MV-4-11 (cell line): ENCODE data around the gene DSPP.
A peak's percentile ranks its signal among the peaks of the same experiment; 100 is the strongest.

Source experiments
- DNase-seq: peaks from one replicate; lab custom pipeline; 2025; lab: John Stamatoyannopoulos, UW

DSPP gene

DNA sequence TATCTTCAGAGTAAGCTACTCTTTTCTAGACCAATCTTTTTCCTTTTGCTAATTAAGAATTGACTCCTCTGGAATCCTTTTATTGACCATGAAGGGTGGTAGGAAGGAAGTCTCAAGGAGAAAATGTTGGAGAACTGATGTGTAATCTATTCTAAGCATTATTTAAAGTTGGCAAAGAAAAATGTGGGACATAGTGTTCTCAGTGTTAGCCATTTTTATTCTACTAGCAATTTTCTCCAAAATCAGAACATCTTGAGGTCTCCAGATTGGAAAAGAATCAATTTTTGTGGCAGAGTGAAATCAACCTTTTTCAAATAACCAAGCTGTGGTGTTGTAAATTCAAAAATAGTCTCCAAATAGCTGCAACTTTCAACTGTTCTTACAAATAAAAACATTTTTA is 23.3 kb downstream of the DSPP start:
- no peak for DNase-seq

DNA sequence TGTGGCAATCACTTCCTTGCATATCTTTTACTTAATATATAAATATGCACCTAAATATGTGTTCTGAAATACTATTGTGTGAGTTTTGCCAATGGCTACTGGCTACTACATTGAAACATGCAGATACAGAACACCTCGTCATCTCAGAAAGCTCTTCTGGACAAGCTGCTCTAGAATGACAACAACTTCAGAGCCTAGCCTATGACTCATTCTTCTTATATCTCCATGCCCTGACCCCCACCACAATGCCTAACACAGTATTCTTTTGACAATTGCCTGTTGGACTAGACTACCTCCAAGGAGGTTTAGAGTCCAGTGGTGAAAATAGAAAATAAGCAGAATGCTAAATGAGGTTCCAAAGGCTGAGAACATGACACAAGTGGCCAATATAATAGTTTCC is 24.1 kb downstream of the DSPP start:
- DNase-seq = no peak

DNA sequence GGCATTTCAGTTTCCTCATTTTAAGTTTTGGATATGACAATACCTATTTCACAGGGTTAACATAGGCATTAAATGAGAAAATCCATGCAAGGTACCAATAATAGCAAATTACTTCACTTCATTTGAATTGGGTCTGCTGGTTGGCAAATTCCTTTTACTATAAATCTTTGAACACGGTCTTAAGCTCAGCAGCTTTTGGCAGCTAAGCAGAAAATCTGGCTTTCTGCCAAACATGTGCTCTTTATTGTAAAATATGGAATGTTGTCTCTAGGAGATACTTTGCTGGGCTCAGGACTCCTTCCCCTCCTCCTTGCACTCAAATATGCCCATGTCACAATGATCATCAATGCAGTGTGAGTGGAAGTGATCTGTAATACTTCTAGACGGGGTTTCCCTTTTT is 24.9 kb downstream of the DSPP start:
- DNase-seq = no peak

DNA sequence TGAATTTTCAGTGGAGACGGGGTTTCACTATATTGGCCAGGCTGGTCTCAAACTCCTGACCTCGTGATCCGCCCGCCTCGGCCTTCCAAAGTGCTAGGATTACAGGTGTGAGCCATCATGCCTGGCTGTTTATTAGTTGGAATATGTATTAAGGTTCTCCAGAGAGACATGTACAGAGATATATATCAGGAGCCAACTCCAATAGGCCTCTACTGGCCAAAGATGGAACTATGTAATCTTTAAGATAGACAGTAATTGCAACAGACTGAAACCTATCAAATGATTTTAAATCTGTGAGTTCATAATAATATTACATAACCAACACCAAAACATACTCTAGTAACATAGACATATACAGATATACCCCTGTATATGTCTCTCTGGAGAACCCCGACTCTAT is 36.0 kb downstream of the DSPP start:
- no peak for DNase-seq

DNA sequence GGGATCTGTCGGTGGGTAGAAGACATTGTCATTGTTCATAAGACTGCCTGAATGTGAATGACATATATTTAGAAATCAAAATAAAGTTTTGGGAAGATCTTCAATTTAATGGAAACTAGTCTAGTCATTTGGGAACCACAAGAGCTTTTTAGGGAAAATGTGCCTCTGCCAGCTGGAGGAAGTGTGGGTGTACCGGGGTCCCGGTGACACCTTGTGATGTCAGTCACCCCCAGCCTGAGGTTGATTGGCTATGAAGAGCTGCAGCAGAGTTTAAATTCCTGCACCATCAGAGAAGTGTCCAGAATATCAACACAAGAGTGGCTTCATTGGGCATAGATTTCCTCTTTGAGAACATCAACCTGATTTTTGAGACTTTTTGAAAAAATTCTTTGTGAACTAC is 41.7 kb downstream of the DSPP start, which contains the start of gene DMP1:
Gene DMP1 (plus strand): TSS at position 301 of the 400 bp plus-strand sequence. CDS start 6,213 bp downstream, outside the sequence.
- DNase-seq = no peak

DNA sequence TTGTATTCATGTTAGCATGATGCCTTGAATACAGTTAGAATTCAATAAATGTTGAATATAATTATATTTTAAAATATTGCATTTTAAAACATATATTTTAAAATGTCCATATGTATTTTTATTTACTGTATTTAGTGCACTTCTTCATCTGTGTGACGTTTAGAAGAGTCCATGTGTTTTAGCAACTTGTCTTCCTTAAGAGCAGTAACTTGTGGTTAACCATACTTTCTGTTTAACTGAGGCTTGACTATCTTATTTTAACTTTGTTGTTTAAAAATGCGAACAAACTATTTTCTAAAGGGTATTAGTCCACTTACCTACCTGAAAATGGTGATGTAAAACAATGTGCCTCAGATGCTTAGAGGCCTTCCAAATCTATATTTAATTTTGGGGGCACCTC is 42.6 kb downstream of the DSPP start:
- DNase-seq = no peak

DNA sequence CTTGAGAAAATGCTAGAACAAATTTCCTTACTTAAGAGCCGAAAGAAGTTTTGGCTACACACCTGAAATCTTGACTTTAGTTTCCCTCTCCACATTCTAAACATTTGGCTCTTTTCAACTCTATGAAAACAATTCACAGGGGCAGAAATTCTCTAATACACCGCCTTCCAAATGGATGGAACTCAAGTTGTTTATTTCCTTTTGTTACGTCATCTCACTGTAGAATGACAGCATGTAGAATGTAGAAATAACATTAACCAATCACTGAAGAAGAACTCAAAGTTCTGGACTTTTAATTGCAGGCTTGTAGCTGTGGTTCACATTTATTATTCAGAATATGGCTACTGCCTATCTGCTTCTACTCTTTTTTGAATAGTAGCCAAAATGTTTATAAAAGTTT is 43.6 kb downstream of the DSPP start:
- DNase-seq = peak; percentile 4

DNA sequence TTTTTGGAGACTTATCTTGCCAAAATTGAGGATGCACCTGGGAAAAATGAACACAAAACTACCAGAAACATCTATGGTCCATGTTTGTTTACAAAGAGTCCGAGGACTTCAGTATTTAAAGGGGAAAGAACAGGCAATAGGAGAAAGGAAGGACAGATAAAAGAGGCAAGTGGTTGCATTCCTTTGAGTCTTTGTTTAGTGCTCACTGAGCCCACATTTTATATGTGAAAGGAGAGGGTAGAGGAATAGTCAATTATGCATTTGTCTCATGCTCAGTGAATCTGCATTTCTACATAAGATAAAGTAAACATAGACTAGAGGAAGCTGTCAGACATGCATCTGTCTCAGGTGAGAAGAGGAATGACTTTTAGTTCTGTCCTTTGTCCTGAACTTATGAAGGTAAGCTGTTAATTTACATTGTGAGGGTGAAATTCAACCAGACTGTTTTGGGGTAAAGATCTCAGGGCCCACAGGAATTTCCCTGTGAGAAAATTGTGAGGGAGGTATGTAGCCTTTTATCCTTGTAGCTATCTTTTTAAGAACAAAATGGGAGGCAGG is 46.2 kb downstream of the DSPP start:
- DNase-seq = no peak

DNA sequence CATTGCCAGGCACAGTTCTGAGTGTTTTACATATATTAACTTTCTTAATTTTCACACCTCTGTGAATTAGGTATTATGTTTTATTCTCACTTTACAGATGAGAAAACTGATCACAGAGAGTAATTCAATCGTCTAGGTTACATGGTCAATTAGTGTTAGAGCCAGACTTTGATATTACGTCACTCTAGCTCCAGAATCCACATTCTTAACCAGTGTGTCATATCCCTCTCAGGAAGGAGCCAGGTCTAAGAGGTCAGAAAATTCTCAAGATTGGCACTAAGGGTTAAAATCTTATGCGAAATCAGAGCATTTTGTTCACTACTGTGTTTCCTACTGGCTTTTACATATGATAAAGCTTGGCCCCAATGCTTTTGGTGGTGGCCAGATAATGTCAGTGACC is 49.2 kb downstream of the DSPP start:
- no peak for DNase-seq

DNA sequence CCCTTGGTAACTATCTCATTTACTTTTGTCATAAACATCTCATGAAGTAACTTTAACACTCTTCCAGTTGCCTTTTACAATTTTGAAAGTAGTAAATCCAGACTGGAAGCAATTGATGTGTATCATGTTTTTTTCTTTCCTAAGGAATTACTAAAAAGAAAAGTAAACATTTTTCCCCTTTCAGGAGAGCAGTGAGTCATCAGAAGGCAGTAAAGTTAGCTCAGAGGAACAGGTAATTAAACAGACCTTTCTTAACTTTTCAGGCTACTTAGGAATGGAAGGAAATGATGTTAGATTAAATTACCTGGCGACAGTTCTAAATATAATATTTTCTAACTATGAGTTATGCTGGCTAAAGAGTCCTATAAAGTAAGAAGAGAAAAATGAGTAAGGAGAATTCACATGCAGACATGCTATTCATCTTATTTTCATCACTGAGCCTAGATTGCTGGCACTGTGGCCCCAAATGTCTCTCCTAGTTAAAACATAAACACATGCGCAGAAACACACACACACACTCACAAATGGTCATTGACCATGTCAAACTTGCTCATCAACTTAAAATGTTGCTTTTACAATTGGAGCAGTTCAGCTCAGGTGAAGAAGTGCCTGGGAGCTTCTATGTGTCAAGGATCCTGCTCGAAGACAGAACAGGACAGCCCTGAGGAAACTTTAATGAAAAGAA is 51.1 kb downstream of the DSPP start:
- DNase-seq = no peak

DNA sequence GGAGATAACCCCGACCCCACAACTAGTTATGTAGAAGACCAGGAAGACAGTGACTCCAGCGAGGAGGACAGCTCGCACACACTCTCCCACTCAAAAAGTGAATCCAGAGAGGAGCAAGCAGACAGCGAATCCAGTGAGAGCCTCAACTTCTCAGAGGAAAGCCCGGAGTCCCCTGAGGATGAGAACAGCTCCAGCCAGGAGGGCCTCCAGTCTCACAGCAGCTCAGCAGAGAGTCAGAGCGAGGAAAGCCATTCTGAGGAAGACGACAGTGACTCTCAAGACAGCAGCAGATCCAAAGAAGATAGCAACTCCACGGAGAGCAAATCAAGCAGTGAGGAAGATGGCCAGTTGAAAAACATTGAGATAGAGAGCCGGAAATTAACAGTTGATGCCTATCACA is 54.5 kb downstream of the DSPP start:
- DNase-seq = no peak
